ENCODE data around the gene CLEC16A.

DNA sequence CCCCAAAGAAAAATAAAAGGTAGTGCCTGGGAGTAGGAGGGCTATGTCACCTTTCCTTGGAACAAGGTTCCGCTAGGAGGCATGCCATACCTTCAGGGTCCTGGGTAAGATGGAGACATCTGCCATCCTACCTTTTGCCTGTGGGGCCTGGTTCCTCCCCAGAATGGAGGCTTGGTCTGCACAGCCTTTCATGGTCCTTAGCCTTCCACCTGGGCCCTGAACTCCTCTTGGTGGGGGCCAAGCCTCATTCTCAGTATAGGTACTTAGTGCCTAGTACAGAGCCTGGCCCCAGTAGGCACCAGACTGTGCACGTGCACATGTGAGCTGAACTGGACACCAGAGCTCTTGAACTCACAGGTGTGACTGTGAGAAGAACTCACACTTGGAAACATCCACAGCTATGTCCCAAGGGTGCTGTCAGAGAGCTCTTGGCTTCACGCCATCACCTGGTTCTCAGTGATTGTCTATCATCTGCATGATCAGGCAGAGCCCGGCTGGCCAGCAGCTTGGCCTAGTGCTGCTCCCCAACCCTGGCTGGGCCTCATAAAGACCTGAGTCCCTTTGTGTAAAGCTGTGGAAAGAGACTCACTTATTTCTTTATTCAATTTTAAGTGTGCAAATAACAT lies 168.5 kb downstream of the CLEC16A start:
- TF ChIP-seq GABPA (IDR thresholded peaks at IDR 0.05; ENCODE audit: low read depth) (no peak), CTCF (IDR thresholded peaks at IDR 0.05; ENCODE audit: insufficient read depth, low read length) (no peak), POLR2AphosphoS5 (IDR thresholded peaks at IDR 0.05; ENCODE audit: low read depth) (no peak), REST (IDR thresholded peaks at IDR 0.05; ENCODE audit: insufficient replicate concordance, low read depth) (no peak), SPI1 (IDR thresholded peaks at IDR 0.05; ENCODE audit: borderline replicate concordance, low read depth) (no peak)

Data from HL-60 (cell line).